Fibroblast of pulmonary artery (primary cell): Measurements from ENCODE around the gene KNCN.

ENCODE experiments used
- DNase-seq: peaks from one replicate; pipeline ENCODE4 v3.0.0-alpha.2; 2010; ENCODE audit warnings: low read depth
- H3K4me3 ChIP-seq: replicated peaks from 2 replicates; pipeline ENCODE4 v1.5.1; 2011; ENCODE audit warnings: low read depth, mild to moderate bottlenecking, control low read depth, low read length, moderate library complexity
- CTCF ChIP-seq: IDR thresholded peaks from 2 replicates; pipeline ENCODE4 v1.5.1; 2011; ENCODE audit warnings: mild to moderate bottlenecking, control low read depth, low read length, inconsistent platforms; ENCODE audit errors: missing control alignments

KNCN gene

GRCh38 chr1:46558141-46558963 is 6.9 kb upstream of the KNCN start:
- DNase-seq, result no peak
- no peak for TF ChIP-seq CTCF
- H3K4me3 ChIP-seq, result no peak overlapping the region

GRCh38 chr1:46557403-46557802 is 6.0 kb upstream of the KNCN start:
- no peak overlapping the region for H3K4me3 ChIP-seq
- TF ChIP-seq CTCF, result no peak
- DNase-seq, result no peak

GRCh38 chr1:46556822-46557221 is 5.4 kb upstream of the KNCN start:
- peak; percentile 9 for TF ChIP-seq CTCF
- DNase-seq, result peak; percentile 50
- no peak overlapping the region for H3K4me3 ChIP-seq

GRCh38 chr1:46555826-46556619 is 4.6 kb upstream of the KNCN start:
- H3K4me3 ChIP-seq, result no peak overlapping the region
- no peak for DNase-seq
- TF ChIP-seq CTCF, result no peak

- H3K4me3 ChIP-seq, result no peak overlapping the region
- TF ChIP-seq CTCF, result no peak
- no peak for DNase-seq
Observed at GRCh38 chr1:46554597-46555381, 3.3 kb upstream of the KNCN start.

GRCh38 chr1:46554236-46554596 is 2.8 kb upstream of the KNCN start:
- no peak for DNase-seq
- TF ChIP-seq CTCF, result no peak
- no peak overlapping the region for H3K4me3 ChIP-seq
